Activated T-helper 1 cell treated with anti-CD3 and anti-CD28 coated beads, Interleukin-2, amount 50 U/mL, for 16 hours (primary cell): Measurements from ENCODE around the gene ZFAND3.

Experiments used
- DNase-seq, 2 donors: peaks; one replicate each; pipeline ENCODE4 v3.0.0-alpha.2; 2020; ENCODE audit warnings: low read depth in 1 of 2, low spot score in 1 of 2

The ZFAND3 gene

GRCh38 chr6:37819177-37819801 lies at the start of gene ZFAND3:
Gene ZFAND3 (plus strand): TSS chr6:37819727. CDS start chr6:37819946, 219 bp downstream.
- peak; percentile 82 to 84 for DNase-seq

GRCh38 chr6:37774028-37774680 lies 45.4 kb upstream of the ZFAND3 start:
- no peak for DNase-seq

GRCh38 chr6:37776566-37776965 lies 43.0 kb upstream of the ZFAND3 start:
- DNase-seq, result no peak

GRCh38 chr6:37777272-37777834 lies 42.2 kb upstream of the ZFAND3 start:
- DNase-seq, result no peak

- no peak for DNase-seq
Observed at GRCh38 chr6:37779111-37779800, 40.3 kb upstream of the ZFAND3 start.

GRCh38 chr6:37779902-37780628 lies 39.5 kb upstream of the ZFAND3 start:
- DNase-seq, result no peak

GRCh38 chr6:37781788-37782187 lies 37.7 kb upstream of the ZFAND3 start:
- no peak for DNase-seq

- DNase-seq, result no peak
Observed at GRCh38 chr6:37783025-37783855, 36.3 kb upstream of the ZFAND3 start.

GRCh38 chr6:37783856-37784584 lies 35.5 kb upstream of the ZFAND3 start:
- DNase-seq, result no peak

GRCh38 chr6:37784585-37784967 lies 35.0 kb upstream of the ZFAND3 start:
- DNase-seq, result no peak

- DNase-seq, result no peak
Observed at GRCh38 chr6:37785002-37785662, 34.4 kb upstream of the ZFAND3 start.

GRCh38 chr6:37785663-37786270 lies 33.8 kb upstream of the ZFAND3 start:
- no peak for DNase-seq

GRCh38 chr6:37787216-37787615 lies 32.3 kb upstream of the ZFAND3 start:
- DNase-seq, result no peak

- DNase-seq, result no peak
Observed at GRCh38 chr6:37788259-37788658, 31.3 kb upstream of the ZFAND3 start.

- peak; percentile 62 to 73 for DNase-seq
Observed at GRCh38 chr6:37791156-37791919, 28.2 kb upstream of the ZFAND3 start.

GRCh38 chr6:37792457-37793033 lies 27.0 kb upstream of the ZFAND3 start:
- DNase-seq, result no peak

GRCh38 chr6:37793067-37793466 lies 26.5 kb upstream of the ZFAND3 start:
- no peak for DNase-seq

GRCh38 chr6:37794825-37795224 lies 24.7 kb upstream of the ZFAND3 start:
- DNase-seq, result no peak
